Measurements from ENCODE around the gene PPP3R1.

DNA sequence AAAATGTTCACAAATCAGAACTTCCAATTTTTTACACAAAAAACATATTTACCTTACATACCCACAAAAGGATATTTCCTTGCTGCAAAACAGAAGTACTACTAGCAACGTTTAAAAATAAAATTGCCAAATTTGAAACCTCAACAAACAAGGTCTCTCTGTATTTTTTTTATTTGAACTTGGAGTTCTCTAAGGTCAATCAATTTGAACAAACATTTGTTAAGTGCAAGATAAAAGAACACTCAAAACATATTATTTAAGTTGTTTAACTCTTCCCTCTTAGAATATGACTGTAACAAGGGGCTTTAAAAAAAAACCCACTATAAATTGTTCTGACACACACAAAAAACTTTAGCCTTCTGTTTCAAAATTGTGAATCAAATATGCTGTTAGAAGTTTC is 65.0 kb downstream of the PPP3R1 start:
- TF ChIP-seq, protein P1, sequence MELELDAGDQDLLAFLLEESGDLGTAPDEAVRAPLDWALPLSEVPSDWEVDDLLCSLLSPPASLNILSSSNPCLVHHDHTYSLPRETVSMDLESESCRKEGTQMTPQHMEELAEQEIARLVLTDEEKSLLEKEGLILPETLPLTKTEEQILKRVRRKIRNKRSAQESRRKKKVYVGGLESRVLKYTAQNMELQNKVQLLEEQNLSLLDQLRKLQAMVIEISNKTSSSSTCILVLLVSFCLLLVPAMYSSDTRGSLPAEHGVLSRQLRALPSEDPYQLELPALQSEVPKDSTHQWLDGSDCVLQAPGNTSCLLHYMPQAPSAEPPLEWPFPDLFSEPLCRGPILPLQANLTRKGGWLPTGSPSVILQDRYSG (tag; conservative IDR thresholded peaks at IDR 0.05; ENCODE audit: low read depth), result no peak
- TF ChIP-seq, protein P2, sequence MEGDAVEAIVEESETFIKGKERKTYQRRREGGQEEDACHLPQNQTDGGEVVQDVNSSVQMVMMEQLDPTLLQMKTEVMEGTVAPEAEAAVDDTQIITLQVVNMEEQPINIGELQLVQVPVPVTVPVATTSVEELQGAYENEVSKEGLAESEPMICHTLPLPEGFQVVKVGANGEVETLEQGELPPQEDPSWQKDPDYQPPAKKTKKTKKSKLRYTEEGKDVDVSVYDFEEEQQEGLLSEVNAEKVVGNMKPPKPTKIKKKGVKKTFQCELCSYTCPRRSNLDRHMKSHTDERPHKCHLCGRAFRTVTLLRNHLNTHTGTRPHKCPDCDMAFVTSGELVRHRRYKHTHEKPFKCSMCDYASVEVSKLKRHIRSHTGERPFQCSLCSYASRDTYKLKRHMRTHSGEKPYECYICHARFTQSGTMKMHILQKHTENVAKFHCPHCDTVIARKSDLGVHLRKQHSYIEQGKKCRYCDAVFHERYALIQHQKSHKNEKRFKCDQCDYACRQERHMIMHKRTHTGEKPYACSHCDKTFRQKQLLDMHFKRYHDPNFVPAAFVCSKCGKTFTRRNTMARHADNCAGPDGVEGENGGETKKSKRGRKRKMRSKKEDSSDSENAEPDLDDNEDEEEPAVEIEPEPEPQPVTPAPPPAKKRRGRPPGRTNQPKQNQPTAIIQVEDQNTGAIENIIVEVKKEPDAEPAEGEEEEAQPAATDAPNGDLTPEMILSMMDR (IDR thresholded peaks at IDR 0.05 in 2 of 3, conservative IDR thresholded peaks at IDR 0.05 in 1 of 3; ENCODE audit: insufficient read depth in 2 of 3, low read depth in 1 of 3, low read length in 3 of 3), result no peak
- no peak for TF ChIP-seq OTX1 (CRISPR knock-in tag; IDR thresholded peaks at IDR 0.05)
- no peak for TF ChIP-seq STAT5B (CRISPR knock-in tag; IDR thresholded peaks at IDR 0.05)
- TF ChIP-seq CBX5 (IDR thresholded peaks at IDR 0.05; ENCODE audit: borderline replicate concordance, low read depth), result no peak
- TF ChIP-seq MEF2A (IDR thresholded peaks at IDR 0.05; ENCODE audit: control insufficient read depth, low read depth, low read length), result no peak
- no peak for TF ChIP-seq SFPQ (IDR thresholded peaks at IDR 0.05; ENCODE audit: low read depth, low read length)
- no peak for TF ChIP-seq EHMT2 (IDR thresholded peaks at IDR 0.05)
- no peak for TF ChIP-seq HDAC2 (IDR thresholded peaks at IDR 0.05)
- TF ChIP-seq, protein P3, sequence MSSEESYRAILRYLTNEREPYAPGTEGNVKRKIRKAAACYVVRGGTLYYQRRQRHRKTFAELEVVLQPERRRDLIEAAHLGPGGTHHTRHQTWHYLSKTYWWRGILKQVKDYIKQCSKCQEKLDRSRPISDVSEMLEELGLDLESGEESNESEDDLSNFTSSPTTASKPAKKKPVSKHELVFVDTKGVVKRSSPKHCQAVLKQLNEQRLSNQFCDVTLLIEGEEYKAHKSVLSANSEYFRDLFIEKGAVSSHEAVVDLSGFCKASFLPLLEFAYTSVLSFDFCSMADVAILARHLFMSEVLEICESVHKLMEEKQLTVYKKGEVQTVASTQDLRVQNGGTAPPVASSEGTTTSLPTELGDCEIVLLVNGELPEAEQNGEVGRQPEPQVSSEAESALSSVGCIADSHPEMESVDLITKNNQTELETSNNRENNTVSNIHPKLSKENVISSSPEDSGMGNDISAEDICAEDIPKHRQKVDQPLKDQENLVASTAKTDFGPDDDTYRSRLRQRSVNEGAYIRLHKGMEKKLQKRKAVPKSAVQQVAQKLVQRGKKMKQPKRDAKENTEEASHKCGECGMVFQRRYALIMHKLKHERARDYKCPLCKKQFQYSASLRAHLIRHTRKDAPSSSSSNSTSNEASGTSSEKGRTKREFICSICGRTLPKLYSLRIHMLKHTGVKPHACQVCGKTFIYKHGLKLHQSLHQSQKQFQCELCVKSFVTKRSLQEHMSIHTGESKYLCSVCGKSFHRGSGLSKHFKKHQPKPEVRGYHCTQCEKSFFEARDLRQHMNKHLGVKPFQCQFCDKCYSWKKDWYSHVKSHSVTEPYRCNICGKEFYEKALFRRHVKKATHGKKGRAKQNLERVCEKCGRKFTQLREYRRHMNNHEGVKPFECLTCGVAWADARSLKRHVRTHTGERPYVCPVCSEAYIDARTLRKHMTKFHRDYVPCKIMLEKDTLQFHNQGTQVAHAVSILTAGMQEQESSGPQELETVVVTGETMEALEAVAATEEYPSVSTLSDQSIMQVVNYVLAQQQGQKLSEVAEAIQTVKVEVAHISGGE (CRISPR knock-in tag; IDR thresholded peaks at IDR 0.05), result no peak

Data from K562 (cell line).